CD4-positive, alpha-beta T cell (primary cell): ENCODE results near the gene SPDYE6. TPM values are rescaled to one million over a fixed set of nuclear protein-coding genes. Genes with fewer than 3 reads are reported as not detected.
"Not testable (repeated sequence)": the region's sequence is repeated elsewhere in the genome, so short reads cannot be mapped to it uniquely, and the experiment has no call there.

Experiments
- ATAC-seq: fragments of 200-7000 bp; cut with Tn5 transposase; one replicate; pipeline ENCODE4 v1.10.0; 2022; ENCODE audit warnings: mild to moderate bottlenecking; ENCODE audit not compliant: poor library complexity
- CTCF ChIA-PET: fragments of 350-600 bp; sonication (Branson Sonifier 250); formaldehyde crosslinking; loops from one replicate; lab custom pipeline; 2021; ENCODE audit warnings: antibody characterized with exemption, inconsistent platforms; lab: Charles Lee
- POLR2A ChIA-PET: fragments of 350-600 bp; sonication (Branson Sonifier 250); formaldehyde crosslinking; loops from one replicate; lab custom pipeline; 2021; ENCODE audit warnings: antibody characterized with exemption, inconsistent platforms; lab: Charles Lee
- DNase-seq, 14 experiments: peaks; one replicate each; pipeline ENCODE4 v3.0.0-alpha.2; 2013 to 2020; ENCODE audit warnings: mixed read lengths in 2 of 14
- H3K27ac ChIP-seq, 2 donors: one replicate each; pipeline versions ENCODE4 v1.5.1 to v1.7.0; 2013; ENCODE audit warnings: low read length in 2 of 2, low read depth in 1 of 2, mild to moderate bottlenecking in 1 of 2
- H3K27me3 ChIP-seq, 2 experiments: 1 replicate in 1 of 2; 2 replicates in 1 of 2; pipeline versions ENCODE4 v1.6.1 to v1.7.0; 2013; ENCODE audit warnings: low read length in 2 of 2, control low read depth in 1 of 2, mild to moderate bottlenecking in 1 of 2, moderate library complexity in 1 of 2; ENCODE audit not compliant: insufficient read depth in 2 of 2, control insufficient read depth in 1 of 2
- H3K36me3 ChIP-seq: one replicate; pipeline ENCODE4 v1.6.1; 2013; ENCODE audit warnings: low read length, control low read depth; ENCODE audit not compliant: insufficient read depth
- H3K4me1 ChIP-seq: one replicate; pipeline ENCODE4 v1.6.1; 2013; ENCODE audit warnings: low read length, control low read depth; ENCODE audit not compliant: insufficient read depth
- H3K4me3 ChIP-seq: one replicate; pipeline ENCODE4 v1.5.1; 2013; ENCODE audit warnings: mild to moderate bottlenecking, low read length, moderate library complexity
- H3K9me3 ChIP-seq, 2 experiments: 1 replicate in 1 of 2; 2 replicates in 1 of 2; pipeline versions ENCODE4 v1.6.1 to v1.7.0; 2013; ENCODE audit warnings: low read length in 2 of 2, mild to moderate bottlenecking in 2 of 2, control low read depth in 1 of 2, moderate library complexity in 1 of 2; ENCODE audit not compliant: control insufficient read depth in 1 of 2, insufficient read depth in 1 of 2
- H3K27ac Mint-ChIP-seq: one replicate; pipeline ENCODE4 v1.8.0; 2020; ENCODE audit warnings: mixed read lengths
- H3K27me3 Mint-ChIP-seq: one replicate; pipeline ENCODE4 v1.8.0; 2021; ENCODE audit warnings: mixed read lengths
- H3K36me3 Mint-ChIP-seq: one replicate; pipeline ENCODE4 v1.8.0; 2021; ENCODE audit warnings: low read depth, mixed read lengths
- H3K4me1 Mint-ChIP-seq: one replicate; pipeline ENCODE4 v1.8.0; 2021; ENCODE audit warnings: low read depth, mixed read lengths
- H3K4me3 Mint-ChIP-seq: one replicate; pipeline ENCODE4 v1.8.0; 2020; ENCODE audit warnings: mild to moderate bottlenecking, mixed read lengths
- H3K9me3 Mint-ChIP-seq: one replicate; pipeline ENCODE4 v1.8.0; 2020; ENCODE audit warnings: mixed read lengths
- intact Hi-C, 2 experiments: fragments of 100-400 bp; cut with DNase I in 1 of 2; cut with micrococcal nuclease in 1 of 2; formaldehyde crosslinking; loops; one replicate each; pipeline versions ENCODE4 v1.15.1 to v1.9.0; 2023 to 2025; cut with DNase I, micrococcal nuclease
- total RNA-seq, 174 experiments: library from RNA in 2 of 174; stranded (reverse) in 2 of 174; gene quantifications; one replicate each; pipeline ENCODE4 v1.2.3 and lab custom pipeline; 2021 to 2026

The SPDYE6 gene
- total RNA-seq, 2 experiments from 2014 or later = not detected

DNA sequence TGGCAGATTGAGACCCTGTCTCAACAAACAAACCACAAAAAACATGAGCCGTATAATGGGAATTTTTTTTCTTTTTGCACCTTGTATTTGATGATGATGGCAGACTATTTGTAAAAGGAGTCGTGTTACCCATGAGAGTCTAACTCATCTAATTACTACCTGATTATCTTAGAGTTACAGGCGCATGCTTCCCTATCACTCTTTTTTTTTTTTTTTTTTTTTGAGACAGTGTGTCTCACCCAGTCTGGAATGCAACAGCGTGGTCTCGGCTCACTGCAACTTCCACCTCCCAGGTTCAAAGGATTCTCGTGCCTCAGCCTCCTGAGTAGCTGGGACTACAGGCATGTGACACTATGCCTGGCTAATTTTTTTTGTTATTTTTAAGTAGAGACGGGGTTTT lies 9.1 kb upstream of the SPDYE6 start:
- H3K36me3 ChIP-seq, H3K27ac ChIP-seq, H3K27me3 ChIP-seq, H3K4me3 ChIP-seq, H3K9me3 ChIP-seq, H3K9me3 Mint-ChIP-seq, POLR2A ChIA-PET, intact Hi-C loops, H3K4me1 ChIP-seq, H3K27me3 Mint-ChIP-seq, CTCF ChIA-PET, DNase-seq, ATAC-seq, H3K27ac Mint-ChIP-seq: not testable (repeated sequence)
- Mint-ChIP-seq H3K4me1 (peaks cover 35% of the 10 kb centered on the region), H3K36me3 (peaks cover 34% of the 10 kb centered on the region), H3K4me3 (peak overlapping the region; percentile 51)

DNA sequence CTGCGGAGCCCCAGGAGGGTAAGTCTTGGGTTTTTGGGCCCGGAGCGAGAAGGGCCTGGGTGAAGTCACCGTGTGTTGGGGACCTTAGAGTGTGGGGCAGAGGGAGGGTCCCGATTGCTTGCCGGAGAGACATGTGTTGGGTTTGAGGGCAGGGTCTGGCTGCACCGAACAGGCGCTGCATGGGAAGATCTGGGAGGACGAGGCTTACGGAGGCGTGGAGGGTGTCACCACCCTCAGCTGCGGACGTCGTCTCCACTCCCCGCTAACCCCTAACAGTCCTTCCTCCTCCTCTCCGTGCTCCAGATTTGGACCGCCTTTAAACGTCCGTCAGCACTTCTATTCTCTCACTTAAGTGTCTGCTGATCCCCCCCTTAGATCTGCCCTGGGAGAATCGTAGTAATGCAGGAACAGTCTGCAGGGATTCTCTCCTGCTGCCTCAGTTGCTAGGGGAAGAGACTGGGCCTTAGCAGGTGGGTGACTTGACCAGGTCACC lies 8.2 kb upstream of the SPDYE6 start:
- H3K4me3 Mint-ChIP-seq = peak overlapping the region; percentile 89
- H3K9me3 ChIP-seq, H3K36me3 ChIP-seq, H3K27me3 Mint-ChIP-seq, H3K4me1 ChIP-seq, H3K27me3 ChIP-seq, ATAC-seq, H3K9me3 Mint-ChIP-seq, CTCF ChIA-PET: not testable (repeated sequence)
- peak overlapping the region in 1 of 2 donors; percentile 64 for H3K27ac ChIP-seq
- peaks cover 28% of the 10 kb centered on the region for H3K36me3 Mint-ChIP-seq
- DNase-seq = peak in 2 of 14 experiments; percentile 1 to 2
- POLR2A ChIA-PET = interaction anchor here (2.1 kb wide), 1 partner anchor 32 kb away, joined by 12 read pairs; the partner anchor contains the start of gene PRKRIP1
- H3K27ac Mint-ChIP-seq = peak overlapping the region; percentile 90
- peak overlapping the region; percentile 59 for H3K4me3 ChIP-seq
- peaks cover 28% of the 10 kb centered on the region for H3K4me1 Mint-ChIP-seq
- intact Hi-C loops = loop anchor here in 1 of 2 experiments (5.0 kb wide), 1 partner anchor 77 kb away; the partner anchor contains the start of gene SH2B2

DNA sequence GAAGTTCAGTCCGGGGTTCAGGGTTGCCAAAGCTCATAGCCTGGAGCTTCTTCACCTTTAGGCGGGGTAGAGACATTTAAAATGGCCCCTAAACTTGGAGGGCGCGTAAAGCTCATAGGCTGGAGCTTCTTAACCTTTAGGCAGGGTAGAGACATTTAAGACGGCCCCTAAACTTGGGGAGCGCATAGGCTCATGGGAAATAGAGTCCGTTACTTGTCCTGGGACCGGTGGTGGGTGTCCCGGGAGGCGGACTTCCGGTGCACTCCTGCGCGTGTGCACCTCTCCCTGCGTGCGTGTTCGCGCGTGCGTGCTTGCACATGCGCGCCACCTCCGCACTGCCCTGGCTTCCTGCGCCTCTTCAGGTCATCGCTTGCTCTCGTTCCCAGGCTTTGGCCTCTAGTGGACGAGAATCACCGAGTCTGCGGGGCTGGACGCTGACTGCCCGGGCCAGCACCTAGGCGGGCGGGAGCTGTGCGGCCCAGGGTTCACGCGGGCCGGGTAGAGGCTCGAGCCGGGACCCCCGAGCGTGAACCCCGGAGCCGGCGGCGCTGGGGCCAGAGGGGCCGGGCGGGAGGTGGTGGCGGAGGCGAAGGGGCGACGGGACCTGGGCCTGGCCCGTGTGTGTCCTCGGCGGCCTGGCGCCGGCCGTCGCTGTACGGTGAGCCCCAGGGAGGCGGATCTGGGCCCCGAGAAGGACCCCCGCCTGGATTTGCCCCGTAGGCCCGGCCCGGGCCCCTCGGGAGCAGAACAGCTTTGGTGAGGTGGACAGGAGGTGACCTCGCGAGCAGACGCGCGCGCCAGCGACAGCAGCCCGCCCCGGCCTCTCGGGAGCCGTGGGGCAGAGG lies 7.5 kb upstream of the SPDYE6 start:
- H3K36me3 ChIP-seq, H3K27me3 Mint-ChIP-seq, H3K9me3 Mint-ChIP-seq, CTCF ChIA-PET, H3K9me3 ChIP-seq, H3K4me1 ChIP-seq, H3K27me3 ChIP-seq: not testable (repeated sequence)
- peaks cover 28% of the 10 kb centered on the region for H3K36me3 Mint-ChIP-seq
- H3K4me1 Mint-ChIP-seq = peaks cover 28% of the 10 kb centered on the region
- Histone ChIP-seq H3K4me3 (peak overlapping the region; percentile 59), H3K27ac (peak overlapping the region in 1 of 2 donors; percentile 64)
- intact Hi-C loops = loop anchor here in 1 of 2 experiments (5.0 kb wide), 1 partner anchor 76 kb away; the partner anchor contains the start of gene SH2B2
- POLR2A ChIA-PET = interaction anchor here (0.6 to 2.1 kb wide), 7 partner anchors 32 to 1112 kb away, joined by 3 to 12 read pairs (median 4); partner anchors contain the start of genes ARMC10, FBXL13, PRKRIP1 and SH2B2
- DNase-seq (peak; percentile 84 to 98 (median 90)), ATAC-seq (peak; percentile 98)
- peak overlapping the region; percentile 95 for H3K4me3 Mint-ChIP-seq
- H3K27ac Mint-ChIP-seq = peak overlapping the region; percentile 90

DNA sequence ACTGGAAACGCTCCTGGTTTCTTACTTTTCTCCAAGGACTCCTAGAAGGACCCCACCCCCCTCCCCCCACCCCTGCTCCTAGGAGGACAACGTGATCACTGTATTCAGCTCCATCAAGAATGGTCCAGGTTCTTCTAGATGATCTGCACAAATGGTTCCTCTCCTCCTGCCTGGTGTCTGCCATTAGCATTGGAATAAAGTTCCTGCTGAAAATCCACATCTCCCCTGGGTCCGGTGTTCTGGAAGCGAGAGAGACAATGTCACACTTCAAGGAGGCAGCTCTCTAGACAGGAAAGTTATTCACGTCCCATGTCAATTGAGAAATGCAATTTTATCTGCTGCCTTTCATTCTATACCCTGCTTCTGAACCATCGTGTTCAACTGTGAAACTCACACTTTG lies 9.3 kb downstream of the SPDYE6 start:
- H3K9me3 Mint-ChIP-seq, H3K36me3 ChIP-seq, POLR2A ChIA-PET, H3K4me1 Mint-ChIP-seq, H3K27ac Mint-ChIP-seq, H3K36me3 Mint-ChIP-seq, ATAC-seq, DNase-seq, H3K27me3 ChIP-seq, H3K27ac ChIP-seq, H3K27me3 Mint-ChIP-seq, H3K4me3 ChIP-seq, H3K4me3 Mint-ChIP-seq, H3K4me1 ChIP-seq, CTCF ChIA-PET, intact Hi-C loops, H3K9me3 ChIP-seq: not testable (repeated sequence)

DNA sequence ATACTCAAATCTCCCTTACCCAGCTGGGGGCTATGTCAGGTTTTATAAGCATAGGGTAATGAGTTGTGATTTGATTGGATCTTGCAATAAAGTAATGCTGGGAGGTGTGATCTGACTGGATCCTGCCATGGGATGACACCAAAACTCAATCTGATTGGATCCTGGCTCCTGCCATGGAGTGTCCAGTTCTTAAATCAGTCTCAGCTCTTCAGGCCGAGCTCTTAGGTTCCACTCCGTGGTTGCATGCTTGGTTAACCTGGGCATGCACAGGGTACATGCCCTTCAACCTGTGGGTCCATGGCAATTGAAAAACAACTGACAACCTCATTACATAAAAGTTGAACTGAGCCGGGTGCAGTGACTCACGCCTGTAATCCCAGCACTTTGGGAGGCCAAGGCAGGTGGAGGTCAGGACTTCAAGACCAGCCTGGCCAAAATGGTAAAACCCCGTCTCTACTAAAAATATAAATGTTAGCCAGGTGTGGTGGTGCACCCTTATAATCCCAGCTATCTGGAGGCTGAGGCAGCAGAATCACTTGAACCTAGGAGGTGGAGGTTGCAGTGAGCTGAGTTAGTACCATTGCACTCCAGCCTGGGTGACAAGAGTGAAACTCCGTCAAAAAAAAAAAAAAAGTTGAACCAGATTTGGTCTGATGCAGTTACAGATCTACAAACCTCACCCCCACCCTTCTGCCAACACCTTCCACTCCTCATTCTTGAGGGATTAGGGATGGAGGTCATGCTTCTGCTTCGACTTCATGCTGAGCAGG lies 15.5 kb downstream of the SPDYE6 start:
- POLR2A ChIA-PET, H3K9me3 Mint-ChIP-seq, intact Hi-C loops, H3K4me3 ChIP-seq, DNase-seq, H3K27ac ChIP-seq, H3K27me3 ChIP-seq, H3K9me3 ChIP-seq, H3K27me3 Mint-ChIP-seq, H3K36me3 ChIP-seq, H3K4me1 ChIP-seq, CTCF ChIA-PET, H3K36me3 Mint-ChIP-seq, ATAC-seq, H3K4me3 Mint-ChIP-seq, H3K27ac Mint-ChIP-seq, H3K4me1 Mint-ChIP-seq: not testable (repeated sequence)

DNA sequence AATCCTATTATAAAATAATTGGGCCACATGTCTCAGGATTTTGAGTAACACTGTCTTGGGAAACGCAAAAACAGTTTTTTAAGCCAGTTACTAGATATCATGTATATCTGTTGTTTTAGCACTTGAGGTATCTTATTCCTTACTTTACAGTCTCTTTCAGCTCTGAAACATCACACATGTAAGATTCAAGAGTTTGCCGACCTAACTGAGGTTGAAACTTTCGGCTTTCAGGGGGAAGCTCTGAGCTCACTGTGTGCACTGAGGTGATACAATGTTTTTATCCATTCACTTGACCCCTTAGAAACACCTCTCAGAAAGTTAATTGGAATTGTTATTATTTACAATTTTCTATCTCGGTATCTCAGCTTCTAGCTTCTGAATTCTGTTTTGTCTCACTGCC lies 18.8 kb downstream of the SPDYE6 start:
- H3K27me3 ChIP-seq, ATAC-seq, H3K27ac ChIP-seq, H3K27ac Mint-ChIP-seq, H3K4me3 Mint-ChIP-seq, CTCF ChIA-PET, H3K9me3 ChIP-seq, H3K4me1 Mint-ChIP-seq, DNase-seq, H3K9me3 Mint-ChIP-seq, H3K36me3 ChIP-seq, H3K4me3 ChIP-seq, H3K36me3 Mint-ChIP-seq, intact Hi-C loops, H3K4me1 ChIP-seq, POLR2A ChIA-PET, H3K27me3 Mint-ChIP-seq: not testable (repeated sequence)
